OCI-LY3 (cell line): ENCODE results near the gene ODF2L.

Experiments used
- H2AFZ ChIP-seq: fragments of 200-600, 300-600 bp; shearing (Covaris generic); 2 replicates; pipeline ENCODE4 v1.6.0; 2014; ENCODE audit warnings: antibody characterized with exemption, low read depth, low read length
- H3K27ac ChIP-seq: fragments of 200-600, 300-600 bp; sonication (generic); 2 replicates; pipeline ENCODE4 v1.5.1; 2014; ENCODE audit warnings: mild to moderate bottlenecking, low read length, moderate library complexity, mixed read lengths
- H3K27me3 ChIP-seq: fragments of 200-600, 300-600 bp; sonication (generic); 2 replicates; pipeline ENCODE4 v1.6.1; 2014; ENCODE audit warnings: low read depth, low read length, mixed read lengths
- H3K36me3 ChIP-seq: fragments of 200-600, 300-600 bp; sonication (generic); replicated peaks from 2 replicates; pipeline ENCODE3; 2014; ENCODE audit warnings: low read depth, low read length, mixed read lengths
- H3K4me1 ChIP-seq: fragments of 300-600, 200-600 bp; sonication (generic); 2 replicates; pipeline ENCODE4 v1.6.1; 2014; ENCODE audit warnings: low read length, mixed read lengths
- H3K4me2 ChIP-seq: fragments of 200-600, 300-600 bp; sonication (generic); 2 replicates; pipeline ENCODE4 v1.6.1; 2014; ENCODE audit warnings: low read length, mixed read lengths
- H3K4me3 ChIP-seq: fragments of 300-600, 200-600 bp; sonication (generic); 2 replicates; pipeline ENCODE4 v1.5.1; 2014; ENCODE audit warnings: antibody characterized with exemption, mild to moderate bottlenecking, low read length, moderate library complexity
- H3K79me2 ChIP-seq: fragments of 300-600, 200-600 bp; shearing (Covaris generic); 2 replicates; pipeline ENCODE4 v1.6.1; 2014; ENCODE audit warnings: mild to moderate bottlenecking, low read length, mixed read lengths
- H3K9ac ChIP-seq: fragments of 300-600, 200-600 bp; shearing (Covaris generic); 2 replicates; pipeline ENCODE4 v1.6.0; 2014; ENCODE audit warnings: mild to moderate bottlenecking, low read length, moderate library complexity
- H3K9me3 ChIP-seq: fragments of 200-600, 300-600 bp; shearing (Covaris generic); 2 replicates; pipeline ENCODE4 v1.6.1; 2014; ENCODE audit warnings: low read length, mixed read lengths; ENCODE audit not compliant: insufficient read depth
- H4K20me1 ChIP-seq: fragments of 200-600, 300-600 bp; sonication (generic); 2 replicates; pipeline ENCODE4 v1.6.1; 2016; ENCODE audit warnings: low read length, mixed read lengths; ENCODE audit not compliant: insufficient read depth
- CTCF ChIP-seq: fragments of 200-600, 300-600 bp; sonication (generic); IDR thresholded peaks from 2 replicates; pipeline ENCODE4 v1.5.1; 2014; ENCODE audit warnings: antibody characterized with exemption, low read length, low read depth
- EZH2phosphoT487 ChIP-seq: fragments of 200-600 bp; shearing (Covaris generic); IDR thresholded peaks from 2 replicates; pipeline ENCODE4 v1.6.1; 2018; ENCODE audit warnings: antibody characterized with exemption, mixed run types, low read depth

ODF2L gene

GRCh38 chr1:86388777-86389176 lies 7.3 kb downstream of the ODF2L start:
- H3K27ac ChIP-seq = no peak overlapping the region
- H2AFZ ChIP-seq = no peak overlapping the region
- no peaks in the 10 kb centered on the region for H3K79me2 ChIP-seq
- no peak overlapping the region for H3K9ac ChIP-seq
- no peaks in the 10 kb centered on the region for H4K20me1 ChIP-seq
- no peaks in the 10 kb centered on the region for H3K9me3 ChIP-seq
- no peak for TF ChIP-seq EZH2phosphoT487
- no peak for TF ChIP-seq CTCF
- no peaks in the 10 kb centered on the region for H3K27me3 ChIP-seq
- no peaks in the 10 kb centered on the region for H3K4me1 ChIP-seq
- no peaks in the 10 kb centered on the region for H3K36me3 ChIP-seq
- H3K4me2 ChIP-seq = no peak overlapping the region
- H3K4me3 ChIP-seq = no peak overlapping the region

- Histone ChIP-seq H3K27me3 (no peaks in the 10 kb centered on the region), H3K4me3 (no peak overlapping the region), H3K9ac (no peak overlapping the region), H3K4me1 (no peaks in the 10 kb centered on the region), H3K27ac (no peak overlapping the region), H3K36me3 (no peaks in the 10 kb centered on the region), H3K9me3 (no peaks in the 10 kb centered on the region), H4K20me1 (no peaks in the 10 kb centered on the region), H3K4me2 (no peak overlapping the region), H2AFZ (no peak overlapping the region), H3K79me2 (no peaks in the 10 kb centered on the region)
- TF ChIP-seq EZH2phosphoT487 (no peak), CTCF (no peak)
These were observed 8.1 kb downstream of the ODF2L start for GRCh38 chr1:86387916-86388627.

GRCh38 chr1:86382878-86383277 lies 13.2 kb downstream of the ODF2L start:
- no peak overlapping the region for H3K27ac ChIP-seq
- H3K27me3 ChIP-seq = no peaks in the 10 kb centered on the region
- TF ChIP-seq CTCF = no peak
- TF ChIP-seq EZH2phosphoT487 = no peak
- H3K4me2 ChIP-seq = no peak overlapping the region
- H3K36me3 ChIP-seq = no peaks in the 10 kb centered on the region
- 0 out of 2 replicates have a peak, but pooled peaks cover 2% of the 10 kb centered on the region for H3K4me1 ChIP-seq
- H3K79me2 ChIP-seq = no peaks in the 10 kb centered on the region
- no peaks in the 10 kb centered on the region for H3K9me3 ChIP-seq
- no peak overlapping the region for H2AFZ ChIP-seq
- H3K9ac ChIP-seq = no peak overlapping the region
- no peaks in the 10 kb centered on the region for H4K20me1 ChIP-seq
- H3K4me3 ChIP-seq = no peak overlapping the region

- H4K20me1 ChIP-seq = no peaks in the 10 kb centered on the region
- H3K4me1 ChIP-seq = 0 out of 2 replicates have a peak, but pooled peaks cover 2% of the 10 kb centered on the region
- H3K9me3 ChIP-seq = no peaks in the 10 kb centered on the region
- no peak overlapping the region for H3K4me2 ChIP-seq
- no peak for TF ChIP-seq EZH2phosphoT487
- TF ChIP-seq CTCF = no peak
- no peak overlapping the region for H2AFZ ChIP-seq
- no peak overlapping the region for H3K4me3 ChIP-seq
- no peak overlapping the region for H3K27ac ChIP-seq
- H3K27me3 ChIP-seq = no peaks in the 10 kb centered on the region
- no peaks in the 10 kb centered on the region for H3K79me2 ChIP-seq
- H3K9ac ChIP-seq = no peak overlapping the region
- peaks cover 2% of the 10 kb centered on the region for H3K36me3 ChIP-seq
These were observed 14.9 kb downstream of the ODF2L start for GRCh38 chr1:86381223-86381622.
